ENCODE results near the gene SIGLEC12.

The SIGLEC12 gene

GRCh38 chr19:51501594-51502263, at the start of gene SIGLEC12:
TSS of gene SIGLEC12 (minus strand) at chr19:51501800. CDS start at chr19:51501733, 67 bp downstream.
- no peak for DNase-seq

GRCh38 chr19:51550848-51551672, 49.5 kb upstream of the SIGLEC12 start:
- DNase-seq, result no peak

- no peak for DNase-seq
Observed at GRCh38 chr19:51549533-51550324, 48.1 kb upstream of the SIGLEC12 start.

DNA sequence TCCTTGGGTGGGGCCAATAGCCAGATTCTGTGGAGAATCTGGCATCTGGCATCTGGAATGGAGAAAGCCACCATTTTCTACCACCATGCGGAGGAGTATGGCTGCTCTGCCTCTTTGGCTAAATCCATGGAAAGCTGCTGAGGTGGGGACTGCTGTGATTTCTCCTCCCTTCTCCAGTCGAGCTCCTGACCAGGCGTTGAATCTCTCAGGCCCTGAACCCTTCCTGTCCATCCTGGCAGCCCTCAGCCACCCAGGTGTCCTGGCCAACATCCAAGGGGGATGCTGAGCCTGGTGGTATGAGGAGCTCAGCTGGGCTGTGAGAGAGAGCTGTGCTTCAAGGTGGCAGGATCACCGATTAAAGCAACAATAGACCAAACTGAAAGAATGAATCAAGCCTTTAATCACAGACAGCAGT, 47.3 kb upstream of the SIGLEC12 start:
- no peak for DNase-seq

GRCh38 chr19:51548213-51548651, 46.6 kb upstream of the SIGLEC12 start:
- no peak for DNase-seq

- DNase-seq, result no peak
Observed at GRCh38 chr19:51547397-51548212, 46.0 kb upstream of the SIGLEC12 start.

DNA sequence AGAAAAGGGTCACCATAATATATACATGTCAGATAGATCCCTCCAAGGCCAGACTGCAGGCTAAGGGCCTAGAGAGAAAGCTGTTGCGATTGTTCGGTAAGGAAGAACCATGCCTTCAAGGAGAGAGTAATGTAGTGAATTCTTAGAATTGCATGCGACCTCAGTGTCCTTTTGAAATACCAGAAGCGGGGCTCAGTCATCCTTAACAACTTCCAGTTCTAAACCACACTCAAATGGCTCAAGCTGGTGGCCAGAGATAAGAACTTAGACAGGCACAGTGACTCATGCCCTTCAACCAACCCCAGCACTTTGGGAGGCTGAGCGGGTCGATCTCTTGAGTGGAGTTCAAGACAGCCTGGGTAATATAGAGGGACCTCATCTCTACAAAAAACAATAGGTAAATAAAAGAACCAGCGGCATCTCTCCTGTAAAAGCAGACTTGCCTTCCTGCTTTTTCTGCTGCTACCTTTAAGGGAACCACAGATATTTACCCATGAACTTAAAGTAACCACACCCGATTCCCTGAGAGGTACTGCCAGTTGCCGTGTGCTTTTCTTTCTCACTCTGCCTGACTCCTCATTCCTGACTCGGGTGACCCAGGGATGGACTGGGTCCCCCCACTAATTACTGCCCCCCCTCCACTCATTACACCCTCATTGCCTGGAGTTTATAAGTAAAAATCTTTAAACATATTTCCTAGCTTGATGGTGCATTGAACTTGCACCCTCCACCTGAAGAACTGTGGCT, 45.2 kb upstream of the SIGLEC12 start:
- DNase-seq, result peak; percentile 10

DNA sequence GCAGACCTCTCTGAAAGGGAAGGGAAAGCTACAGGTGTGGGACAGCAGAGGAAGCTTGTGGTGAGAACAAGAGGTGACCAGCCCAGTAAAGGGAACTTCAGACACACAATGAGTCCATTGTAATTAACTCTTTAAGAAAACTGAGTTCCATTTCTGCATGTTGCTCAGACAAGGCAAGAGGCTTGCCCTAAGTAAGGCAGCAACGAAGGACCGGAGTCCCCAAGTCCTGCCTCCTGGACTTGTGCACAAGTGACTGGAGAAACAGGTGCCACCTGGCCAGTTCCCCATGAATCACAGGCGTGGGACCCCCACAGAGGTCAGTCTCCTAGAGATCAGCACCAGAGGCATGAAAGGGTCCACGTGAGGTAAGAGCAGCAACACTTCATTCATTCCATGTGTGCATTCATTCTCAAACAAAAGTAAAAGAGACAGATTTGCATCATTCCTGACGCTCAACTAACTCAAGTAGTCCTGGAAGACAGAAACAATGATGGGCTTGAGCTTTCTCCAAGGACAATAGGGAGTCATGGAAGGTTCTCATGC, 44.6 kb upstream of the SIGLEC12 start:
- no peak for DNase-seq

DNA sequence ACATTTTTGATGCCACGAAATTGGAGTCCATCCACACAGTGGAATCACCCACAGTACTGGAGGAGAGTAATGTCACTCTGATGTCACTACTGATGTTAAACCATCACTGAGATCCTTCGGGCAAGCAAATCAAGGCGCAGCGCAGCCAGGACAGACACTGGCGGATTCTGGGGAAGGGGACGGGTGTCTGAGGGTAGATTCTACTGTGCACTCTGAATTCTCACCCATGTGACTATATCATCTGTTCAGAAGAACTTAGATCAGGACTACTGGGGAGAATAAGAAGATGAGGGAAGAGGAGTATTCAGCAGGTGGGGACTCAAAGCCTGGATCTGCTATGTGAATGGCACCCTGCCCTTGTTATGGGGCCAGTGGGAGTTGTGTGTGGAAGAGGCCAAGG, 42.4 kb upstream of the SIGLEC12 start:
- no peak for DNase-seq

GRCh38 chr19:51542699-51543098, 41.1 kb upstream of the SIGLEC12 start:
- DNase-seq, result no peak

- DNase-seq, result no peak
Observed at GRCh38 chr19:51541458-51542357, 40.1 kb upstream of the SIGLEC12 start.

GRCh38 chr19:51539821-51540366, 38.3 kb upstream of the SIGLEC12 start:
- no peak for DNase-seq

- no peak for DNase-seq
Observed at GRCh38 chr19:51535535-51535934, 33.9 kb upstream of the SIGLEC12 start.

GRCh38 chr19:51531349-51532315, 30.0 kb upstream of the SIGLEC12 start, which contains the start of gene SIGLEC6:
TSS of gene SIGLEC6 (minus strand) at chr19:51531670. CDS start at chr19:51531648, 22 bp downstream.
- peak; percentile 21 for DNase-seq

DNA sequence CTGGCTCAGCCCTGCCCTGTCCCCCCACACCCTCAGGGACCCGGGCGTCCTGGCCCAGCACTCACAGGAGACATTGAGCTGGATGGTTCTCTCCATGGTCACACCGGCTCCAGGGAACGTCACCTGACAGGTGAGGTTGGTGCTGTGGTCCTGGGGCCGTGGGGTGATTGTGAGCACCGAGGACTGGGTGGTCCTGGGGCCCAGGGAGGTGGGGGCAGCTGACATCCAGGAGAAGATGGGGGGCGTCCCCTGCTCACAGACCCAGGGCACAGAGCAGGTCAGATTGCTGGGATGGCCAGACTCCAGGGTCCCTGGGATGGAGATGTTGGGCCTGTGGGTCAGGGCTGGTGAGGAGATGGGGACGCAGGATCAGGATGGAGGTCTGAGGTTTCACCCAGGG, 29.0 kb upstream of the SIGLEC12 start:
- DNase-seq, result no peak

- no peak for DNase-seq
Observed at GRCh38 chr19:51529301-51529700, 27.7 kb upstream of the SIGLEC12 start.

DNA sequence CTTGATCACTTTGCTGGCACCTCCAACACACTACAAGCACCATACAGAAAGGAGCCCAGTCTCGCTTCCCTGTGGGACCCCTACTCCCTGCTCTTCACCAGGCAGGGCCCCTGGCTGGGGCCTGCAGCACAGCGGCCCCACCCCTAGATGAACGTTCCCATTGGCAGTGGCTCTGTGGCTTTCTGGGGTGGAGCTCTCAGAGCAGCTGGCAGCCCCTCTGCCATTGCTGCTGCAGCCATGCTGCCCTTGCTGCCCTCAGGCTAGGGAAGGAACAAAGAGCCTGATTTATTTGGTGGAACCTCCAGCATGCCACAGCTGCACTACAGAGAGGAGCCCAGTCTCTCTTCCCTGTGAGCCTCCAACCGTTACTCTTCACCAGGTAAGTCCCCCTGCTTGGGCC, 24.1 kb upstream of the SIGLEC12 start:
- no peak for DNase-seq

DNA sequence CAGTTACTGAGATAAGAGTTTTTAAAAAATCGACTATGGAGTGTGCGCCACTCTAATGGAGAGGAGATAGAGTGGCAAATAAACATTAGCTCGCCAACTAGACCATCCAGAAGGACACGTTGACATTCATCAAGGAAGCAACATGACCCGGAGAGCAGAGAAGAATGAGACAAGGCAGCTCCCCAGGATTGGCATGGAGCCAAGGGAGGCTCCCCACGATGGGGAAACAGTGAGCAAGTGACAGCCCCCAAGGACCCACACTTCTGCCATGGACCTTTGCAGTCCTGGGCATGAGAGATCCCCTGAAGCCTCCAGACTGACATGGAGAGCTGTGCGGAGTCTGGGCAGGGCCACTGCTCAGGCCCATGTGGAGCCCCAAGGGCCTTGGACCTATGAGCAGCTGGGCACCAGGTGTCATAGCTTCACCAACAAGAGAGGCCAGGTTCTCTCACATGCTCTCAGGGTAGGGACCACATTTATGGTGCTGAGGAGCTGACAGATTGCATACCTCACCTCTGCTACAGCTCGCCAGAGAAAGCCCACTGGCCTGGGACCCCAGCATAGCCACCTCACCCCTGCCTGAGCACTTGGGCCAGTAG, 23.2 kb upstream of the SIGLEC12 start:
- DNase-seq, result no peak
